HG03469 (cell line): ENCODE results near the gene S100A2.
"Not testable (repeated sequence)": the region's sequence is repeated elsewhere in the genome, so short reads cannot be mapped to it uniquely, and the experiment has no call there.

Experiments
- ATAC-seq: cut with Tn5 transposase; IDR thresholded peaks from one replicate; pipeline ENCODE4 v1.9.1; 2021; ENCODE audit warnings: mild to moderate bottlenecking, moderate library complexity, moderate number of reproducible peaks; ENCODE audit not compliant: unreplicated experiment

The S100A2 gene

GRCh38 chr1:153566414-153567371 is 1.0 kb upstream of the S100A2 start:
- ATAC-seq = no peak

GRCh38 chr1:153563991-153564390 is 1.7 kb downstream of the S100A2 start:
- no peak for ATAC-seq

GRCh38 chr1:153563483-153563901 is 2.2 kb downstream of the S100A2 start:
- no peak for ATAC-seq

GRCh38 chr1:153562021-153562420 is 3.6 kb downstream of the S100A2 start:
- not testable (repeated sequence) for ATAC-seq

- no peak for ATAC-seq
Observed at GRCh38 chr1:153561466-153561985, 4.1 kb downstream of the S100A2 start.

GRCh38 chr1:153560771-153561465 is 4.7 kb downstream of the S100A2 start:
- ATAC-seq = no peak

- ATAC-seq = no peak
Observed at GRCh38 chr1:153560241-153560640, 5.4 kb downstream of the S100A2 start.

GRCh38 chr1:153557877-153558276 is 7.8 kb downstream of the S100A2 start:
- ATAC-seq = no peak

- no peak for ATAC-seq
Observed at GRCh38 chr1:153556348-153556747, 9.3 kb downstream of the S100A2 start.

- no peak for ATAC-seq
Observed at GRCh38 chr1:153553830-153554541, 11.7 kb downstream of the S100A2 start.

- no peak for ATAC-seq
Observed at GRCh38 chr1:153553096-153553495, 12.5 kb downstream of the S100A2 start.

- ATAC-seq = no peak
Observed at GRCh38 chr1:153552335-153552734, 13.3 kb downstream of the S100A2 start.

- no peak for ATAC-seq
Observed at GRCh38 chr1:153550827-153551500, 14.7 kb downstream of the S100A2 start.

GRCh38 chr1:153550398-153550758 is 15.3 kb downstream of the S100A2 start:
- no peak for ATAC-seq

GRCh38 chr1:153549741-153550397 is 15.8 kb downstream of the S100A2 start:
- ATAC-seq = no peak

- no peak for ATAC-seq
Observed at GRCh38 chr1:153548722-153549688, 16.6 kb downstream of the S100A2 start, which contains the start of gene S100A3. TSS of gene S100A3 (minus strand) at chr1:153549258. CDS start at chr1:153548485, 773 bp downstream.

GRCh38 chr1:153547560-153548551 is 17.8 kb downstream of the S100A2 start:
- ATAC-seq = no peak
